Liver (tissue), 9 donors: ENCODE results near the gene MYH14. TPM values are rescaled to one million over a fixed set of nuclear protein-coding genes. Genes with fewer than 3 reads are reported as not detected.

Source experiments
- DNase-seq: peaks from one replicate; pipeline ENCODE4 v3.0.0-alpha.2; 2017; ENCODE audit warnings: low spot score
- H3K27ac ChIP-seq, 2 donors: one replicate each; pipeline ENCODE4 v1.7.0; 2013; ENCODE audit warnings: inconsistent platforms in 2 of 2, low read length in 2 of 2, control low read depth in 1 of 2, low read depth in 1 of 2, mild to moderate bottlenecking in 1 of 2
- H3K27me3 ChIP-seq, 4 donors: one replicate each; pipeline versions ENCODE4 v1.6.1 to v1.7.0; 2013; ENCODE audit warnings: low read length in 3 of 4, inconsistent platforms in 1 of 4, mild to moderate bottlenecking in 1 of 4, moderate library complexity in 1 of 4; ENCODE audit not compliant: control insufficient read depth in 4 of 4, insufficient read depth in 4 of 4
- H3K36me3 ChIP-seq, 4 donors: one replicate each; pipeline versions ENCODE4 v1.6.1 to v1.7.0; 2013; ENCODE audit warnings: low read length in 3 of 4, mild to moderate bottlenecking in 3 of 4, low read depth in 1 of 4, moderate library complexity in 1 of 4; ENCODE audit not compliant: control insufficient read depth in 4 of 4, insufficient read depth in 3 of 4
- H3K4me1 ChIP-seq, 4 donors: one replicate each; pipeline versions ENCODE4 v1.6.1 to v1.7.0; 2013; ENCODE audit warnings: low read length in 3 of 4, mild to moderate bottlenecking in 3 of 4, moderate library complexity in 1 of 4; ENCODE audit not compliant: control insufficient read depth in 4 of 4, insufficient read depth in 4 of 4
- H3K4me3 ChIP-seq, 3 donors: one replicate each; pipeline versions ENCODE4 v1.6.1 to v1.7.0; 2013; ENCODE audit warnings: low read length in 3 of 3, control low read depth in 1 of 3, low read depth in 1 of 3, mild to moderate bottlenecking in 1 of 3
- H3K9ac ChIP-seq, 2 donors: one replicate each; pipeline ENCODE4 v1.7.0; 2013; ENCODE audit warnings: low read length in 2 of 2, mild to moderate bottlenecking in 2 of 2, moderate library complexity in 2 of 2, control low read depth in 1 of 2, low read depth in 1 of 2
- H3K9me3 ChIP-seq, 4 donors: one replicate each; pipeline versions ENCODE4 v1.6.1 to v1.7.0; 2013; ENCODE audit warnings: low read length in 3 of 4; ENCODE audit not compliant: control insufficient read depth in 4 of 4
- ATF3 ChIP-seq: IDR thresholded peaks from 2 replicates; pipeline ENCODE4 v1.6.1; 2016; ENCODE audit warnings: antibody characterized with exemption
- CTCF ChIP-seq: fragments of 150-350 bp; IDR thresholded peaks from 2 replicates; pipeline ENCODE4 v1.5.1; 2017; ENCODE audit warnings: improper control_type of control experiment, low read depth, low read length; ENCODE audit not compliant: missing input control
- EGR1 ChIP-seq, 2 donors: IDR thresholded peaks; 2 replicates each; pipeline ENCODE4 v1.6.1; 2016 to 2018; ENCODE audit warnings: antibody characterized with exemption in 2 of 2, low read depth in 2 of 2
- FOXA1 ChIP-seq: IDR thresholded peaks from 2 replicates; pipeline ENCODE4 v1.6.1; 2016; ENCODE audit warnings: antibody characterized with exemption
- GABPA ChIP-seq, 2 donors: IDR thresholded peaks in 1 of 2; conservative IDR thresholded peaks in 1 of 2; 2 replicates each; pipeline ENCODE4 v1.6.1; 2016; ENCODE audit warnings: antibody characterized with exemption in 2 of 2, mild to moderate bottlenecking in 1 of 2, moderate library complexity in 1 of 2
- HNF4A ChIP-seq, 2 donors: conservative IDR thresholded peaks; 2 replicates each; pipeline ENCODE4 v1.6.1; 2016; ENCODE audit warnings: antibody characterized with exemption in 2 of 2, mild to moderate bottlenecking in 2 of 2
- JUND ChIP-seq, 2 donors: IDR thresholded peaks; 2 replicates each; pipeline ENCODE4 v1.6.1; 2016; ENCODE audit warnings: antibody characterized with exemption in 2 of 2
- NR2F2 ChIP-seq: IDR thresholded peaks from 2 replicates; pipeline ENCODE4 v1.6.1; 2016; ENCODE audit warnings: antibody characterized with exemption
- RAD21 ChIP-seq, 2 donors: IDR thresholded peaks; 2 replicates each; pipeline ENCODE4 v1.6.1; 2016; ENCODE audit warnings: antibody characterized with exemption in 2 of 2, mild to moderate bottlenecking in 2 of 2
- RXRA ChIP-seq, 2 donors: IDR thresholded peaks; 2 replicates each; pipeline ENCODE4 v1.6.1; 2017 to 2018; ENCODE audit warnings: antibody characterized with exemption in 2 of 2, mild to moderate bottlenecking in 1 of 2
- SP1 ChIP-seq: IDR thresholded peaks from 2 replicates; pipeline ENCODE4 v1.6.1; 2018; ENCODE audit warnings: antibody characterized with exemption, mild to moderate bottlenecking
- YY1 ChIP-seq: IDR thresholded peaks from 2 replicates; pipeline ENCODE4 v1.6.1; 2016; ENCODE audit warnings: antibody characterized with exemption, mild to moderate bottlenecking
- ZBTB33 ChIP-seq: IDR thresholded peaks from 2 replicates; pipeline ENCODE4 v1.6.1; 2016; ENCODE audit warnings: antibody characterized with exemption
- WGBS: extraction: QIAGEN DNeasy Blood & Tissue Kit; methylation state at CpG from one replicate; pipeline ENCODE4 v1.1.7; 2013; 5-methylcytosine and 5-hydroxymethylcytosine counted together
- polyA plus RNA-seq, 2 donors: library from polyadenylated mRNA; stranded (reverse) in 1 of 2; unstranded in 1 of 2; fragments of 200-250 nt in 1 of 2; fragments of >200 nt in 1 of 2; fragmentation: Nextera tagmentation in 1 of 2; extraction: Ambion mirVana in 1 of 2; gene quantifications; one replicate each; pipeline versions ENCODE4 v1.2.1 to v1.2.3, GENCODE V29; 2013 to 2015
- total RNA-seq, 2 donors: library from RNA; depleted of rRNA; stranded (reverse); fragments of >200 nt; gene quantifications; one replicate each; pipeline ENCODE4 v1.2.3, GENCODE V29; 2014
- donor health status: healthy.
- donor health status: healthy.
- donor health status: healthy.
- donor health status: healthy.
- donor health status: healthy.

Gene MYH14
- total and polyA plus RNA-seq, 4 donors: 12.4 to 37.5 (median 25.5) TPM

GRCh38 chr19:50275577-50276368 lies 72.4 kb downstream of the MYH14 start:
- Histone ChIP-seq H3K27ac (no peak overlapping the region), H3K9ac (no peak overlapping the region), H3K9me3 (no peaks in the 10 kb centered on the region), H3K36me3 (peaks cover 15 to 63% (median 20%) of the 10 kb centered on the region in 4 donors), H3K27me3 (no peaks in the 10 kb centered on the region), H3K4me3 (no peak overlapping the region), H3K4me1 (no peaks in the 10 kb centered on the region)
- TF ChIP-seq JUND (IDR thresholded peaks at IDR 0.05) (no peak), FOXA1 (no peak), ATF3 (no peak), RAD21 (IDR thresholded peaks at IDR 0.05) (no peak), RXRA (IDR thresholded peaks at IDR 0.05) (no peak), EGR1 (IDR thresholded peaks at IDR 0.05; ENCODE audit: low read depth in 2 of 2) (no peak), HNF4A (conservative IDR thresholded peaks at IDR 0.05) (no peak), GABPA (IDR thresholded peaks at IDR 0.05 in 1 of 2, conservative IDR thresholded peaks at IDR 0.05 in 1 of 2) (no peak), CTCF (no peak), SP1 (no peak), YY1 (no peak)
- no peak for DNase-seq
- WGBS: 89% methylated on average over 26 of the region's 26 CpGs

- WGBS: 95% methylated on average over 15 of the region's 15 CpGs
- Histone ChIP-seq H3K36me3 (peaks cover 14 to 63% (median 24%) of the 10 kb centered on the region in 4 donors), H3K27ac (no peak overlapping the region), H3K27me3 (no peaks in the 10 kb centered on the region), H3K9ac (no peak overlapping the region), H3K9me3 (no peaks in the 10 kb centered on the region), H3K4me1 (no peaks in the 10 kb centered on the region), H3K4me3 (no peak overlapping the region)
- TF ChIP-seq ZBTB33 (no peak), NR2F2 (no peak)
- DNase-seq: no peak
These were observed 73.1 kb downstream of the MYH14 start for GRCh38 chr19:50276370-50277063.
